Measurements from ENCODE around the gene AMBRA1. TPM values are rescaled to one million over a fixed set of nuclear protein-coding genes. Genes with fewer than 3 reads are reported as not detected.

The AMBRA1 gene
- total RNA-seq, 6 experiments from 2014 or later, result 23.2 to 25.9 (median 24.4) TPM

DNA sequence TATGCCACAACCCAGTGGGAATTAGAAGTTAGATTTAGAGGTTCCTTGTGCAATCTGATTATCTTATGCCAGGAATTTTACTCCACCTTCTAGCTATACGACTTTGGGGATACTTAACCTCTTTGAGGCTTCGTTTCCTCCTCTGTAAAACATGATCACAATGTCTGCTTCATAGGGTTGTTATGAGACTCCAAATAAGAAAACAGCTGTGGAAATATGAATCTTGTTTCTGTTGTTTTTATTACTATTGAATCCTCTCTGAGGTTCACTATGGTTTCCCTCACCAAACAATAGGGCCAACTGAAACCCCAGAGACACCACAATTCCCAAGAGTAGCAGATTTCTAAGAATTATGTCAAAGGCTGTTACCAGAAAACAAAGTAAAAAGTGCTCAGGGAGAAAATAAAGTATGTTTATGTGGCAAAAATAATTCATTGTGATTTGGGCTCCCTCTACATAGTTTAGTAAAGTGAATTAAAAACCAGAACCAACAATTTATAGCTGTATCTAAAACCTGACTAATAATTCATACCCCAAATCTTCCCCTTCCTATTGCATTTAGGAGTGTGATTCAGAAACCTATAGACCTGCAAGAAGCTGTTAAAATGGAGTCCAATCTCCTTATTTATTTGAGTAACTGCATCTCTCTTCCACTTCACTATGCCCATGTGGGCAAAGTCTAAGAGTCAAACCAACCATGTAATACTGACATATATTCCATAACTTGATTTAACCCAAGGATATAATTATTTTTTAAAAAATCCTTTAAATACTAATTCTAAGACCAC, 38.4 kb downstream of the AMBRA1 start:
- TF ChIP-seq, protein P1, sequence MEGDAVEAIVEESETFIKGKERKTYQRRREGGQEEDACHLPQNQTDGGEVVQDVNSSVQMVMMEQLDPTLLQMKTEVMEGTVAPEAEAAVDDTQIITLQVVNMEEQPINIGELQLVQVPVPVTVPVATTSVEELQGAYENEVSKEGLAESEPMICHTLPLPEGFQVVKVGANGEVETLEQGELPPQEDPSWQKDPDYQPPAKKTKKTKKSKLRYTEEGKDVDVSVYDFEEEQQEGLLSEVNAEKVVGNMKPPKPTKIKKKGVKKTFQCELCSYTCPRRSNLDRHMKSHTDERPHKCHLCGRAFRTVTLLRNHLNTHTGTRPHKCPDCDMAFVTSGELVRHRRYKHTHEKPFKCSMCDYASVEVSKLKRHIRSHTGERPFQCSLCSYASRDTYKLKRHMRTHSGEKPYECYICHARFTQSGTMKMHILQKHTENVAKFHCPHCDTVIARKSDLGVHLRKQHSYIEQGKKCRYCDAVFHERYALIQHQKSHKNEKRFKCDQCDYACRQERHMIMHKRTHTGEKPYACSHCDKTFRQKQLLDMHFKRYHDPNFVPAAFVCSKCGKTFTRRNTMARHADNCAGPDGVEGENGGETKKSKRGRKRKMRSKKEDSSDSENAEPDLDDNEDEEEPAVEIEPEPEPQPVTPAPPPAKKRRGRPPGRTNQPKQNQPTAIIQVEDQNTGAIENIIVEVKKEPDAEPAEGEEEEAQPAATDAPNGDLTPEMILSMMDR (IDR thresholded peaks at IDR 0.05), result no peak
- Mint-ChIP-seq H3K27ac (peak overlapping the region; percentile 76), H3K9me3 (no peaks in the 10 kb centered on the region), H3K36me3 (ENCODE audit: low read depth) (no peaks in the 10 kb centered on the region), H3K27me3 (ENCODE audit: insufficient read depth) (no peaks in the 10 kb centered on the region), H3K4me1 (ENCODE audit: low read depth) (peaks cover 56% of the 10 kb centered on the region), H3K4me3 (no peak overlapping the region)
- peak; percentile 3 for DNase-seq

GRCh38 chr11:46554213-46555147, 39.3 kb downstream of the AMBRA1 start:
- H3K27ac Mint-ChIP-seq, result peak overlapping the region; percentile 76
- no peaks in the 10 kb centered on the region for H3K36me3 Mint-ChIP-seq (ENCODE audit: low read depth)
- H3K4me3 Mint-ChIP-seq, result peak overlapping the region; percentile 9
- H3K9me3 Mint-ChIP-seq, result no peaks in the 10 kb centered on the region
- DNase-seq, result peak; percentile 48
- no peaks in the 10 kb centered on the region for H3K27me3 Mint-ChIP-seq (ENCODE audit: insufficient read depth)
- TF ChIP-seq, protein P1 (IDR thresholded peaks at IDR 0.05), result no peak
- H3K4me1 Mint-ChIP-seq (ENCODE audit: low read depth), result peaks cover 47% of the 10 kb centered on the region

DNA sequence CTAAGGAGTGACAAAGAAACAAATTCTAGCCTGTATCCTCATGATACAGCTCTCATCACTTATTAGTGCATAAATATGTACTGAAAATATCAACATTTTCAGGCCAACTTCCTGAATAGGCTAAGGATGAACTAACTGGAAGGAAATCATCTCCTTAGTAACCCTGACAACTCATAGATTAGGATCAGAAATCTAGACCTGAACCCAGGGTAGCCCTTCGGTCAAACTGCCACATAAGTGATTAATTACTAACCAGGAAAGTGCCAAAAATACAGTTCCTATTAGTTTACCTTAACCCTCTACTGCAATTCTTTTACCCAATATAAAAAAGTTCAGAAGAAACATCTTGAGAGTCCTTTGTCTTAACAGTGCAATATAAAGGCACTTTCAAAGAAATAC, 40.0 kb downstream of the AMBRA1 start:
- TF ChIP-seq, protein P1 (IDR thresholded peaks at IDR 0.05), result no peak
- Mint-ChIP-seq H3K36me3 (ENCODE audit: low read depth) (no peaks in the 10 kb centered on the region), H3K27me3 (ENCODE audit: insufficient read depth) (no peaks in the 10 kb centered on the region), H3K9me3 (no peaks in the 10 kb centered on the region), H3K4me1 (ENCODE audit: low read depth) (peaks cover 47% of the 10 kb centered on the region), H3K4me3 (peak overlapping the region; percentile 56), H3K27ac (peak overlapping the region; percentile 76)
- peak; percentile 27 for DNase-seq

GRCh38 chr11:46551261-46551660, 42.6 kb downstream of the AMBRA1 start:
- no peak for DNase-seq
- no peak overlapping the region for H3K4me3 Mint-ChIP-seq
- no peak overlapping the region for H3K27ac Mint-ChIP-seq
- no peaks in the 10 kb centered on the region for H3K9me3 Mint-ChIP-seq
- TF ChIP-seq, protein P1 (IDR thresholded peaks at IDR 0.05), result no peak
- peaks cover 3% of the 10 kb centered on the region; the same call in 1 of the 2 replicates for H3K27me3 Mint-ChIP-seq (ENCODE audit: insufficient read depth)
- H3K36me3 Mint-ChIP-seq (ENCODE audit: low read depth), result peaks cover 4% of the 10 kb centered on the region; the same call in 1 of the 2 replicates
- peaks cover 33% of the 10 kb centered on the region for H3K4me1 Mint-ChIP-seq (ENCODE audit: low read depth)

DNA sequence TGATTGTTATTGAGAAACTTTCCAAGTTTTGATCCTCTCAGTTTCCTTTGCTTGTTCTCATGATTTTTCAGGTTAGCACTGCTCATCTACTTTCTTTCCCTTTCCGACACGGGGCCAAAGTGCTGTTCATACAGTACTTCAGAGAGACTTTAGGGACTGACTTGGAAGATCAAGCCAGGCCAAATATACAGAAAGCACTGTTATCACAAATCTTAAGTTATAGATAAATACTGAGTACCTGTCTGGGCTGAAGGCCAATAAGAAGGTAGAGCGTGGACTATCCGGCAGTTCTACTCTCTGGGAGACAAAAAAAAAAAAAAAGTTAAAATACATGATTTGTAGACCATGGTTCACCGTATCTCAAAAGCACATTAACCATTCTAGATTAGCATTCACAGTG, 46.2 kb downstream of the AMBRA1 start:
- H3K4me1 Mint-ChIP-seq (ENCODE audit: low read depth), result no peaks in the 10 kb centered on the region
- DNase-seq, result no peak
- H3K4me3 Mint-ChIP-seq, result no peak overlapping the region
- H3K36me3 Mint-ChIP-seq (ENCODE audit: low read depth), result peaks cover 20% of the 10 kb centered on the region
- peaks cover 3% of the 10 kb centered on the region; the same call in 1 of the 2 replicates for H3K27me3 Mint-ChIP-seq (ENCODE audit: insufficient read depth)
- H3K9me3 Mint-ChIP-seq, result no peaks in the 10 kb centered on the region
- TF ChIP-seq, protein P1 (IDR thresholded peaks at IDR 0.05), result no peak
- H3K27ac Mint-ChIP-seq, result no peak overlapping the region

All from HFFc6 (cell line).